CD4-positive, alpha-beta T cell treated with Interferon gamma for 1 hour (primary cell): ENCODE measurements around the gene MZB1.
A peak's percentile ranks its signal among the peaks of the same experiment; 100 is the strongest.
"Not testable (repeated sequence)": the region's sequence is repeated elsewhere in the genome, so short reads cannot be mapped to it uniquely, and the experiment has no call there.

ENCODE experiments used
- DNase-seq: peaks from one replicate; pipeline ENCODE4 v3.0.0-alpha.2; 2020

MZB1 gene

GRCh38 chr5:139371482-139372435 lies 18.0 kb downstream of the MZB1 start:
- DNase-seq: no peak

- DNase-seq: no peak
Observed at GRCh38 chr5:139369181-139369580, 20.5 kb downstream of the MZB1 start.

GRCh38 chr5:139368613-139369012 lies 21.1 kb downstream of the MZB1 start:
- DNase-seq: no peak

- no peak for DNase-seq
Observed at GRCh38 chr5:139364466-139364865, 25.2 kb downstream of the MZB1 start.

- DNase-seq: no peak
Observed at GRCh38 chr5:139363937-139364336, 25.8 kb downstream of the MZB1 start.

GRCh38 chr5:139361835-139362429 lies 27.8 kb downstream of the MZB1 start:
- DNase-seq: no peak

GRCh38 chr5:139360384-139360783 lies 29.3 kb downstream of the MZB1 start:
- no peak for DNase-seq

GRCh38 chr5:139358064-139358463 lies 31.6 kb downstream of the MZB1 start:
- DNase-seq: no peak

- DNase-seq: not testable (repeated sequence)
Observed at GRCh38 chr5:139355900-139356299, 33.8 kb downstream of the MZB1 start.

GRCh38 chr5:139354186-139354585 lies 35.5 kb downstream of the MZB1 start:
- DNase-seq: no peak

- not testable (repeated sequence) for DNase-seq
Observed at GRCh38 chr5:139347863-139348262, 41.9 kb downstream of the MZB1 start.

- DNase-seq: not testable (repeated sequence)
Observed at GRCh38 chr5:139345442-139345841, 44.3 kb downstream of the MZB1 start.

- no peak for DNase-seq
Observed at GRCh38 chr5:139344177-139344576, 45.5 kb downstream of the MZB1 start.

- DNase-seq: no peak
Observed at GRCh38 chr5:139343476-139343875, 46.2 kb downstream of the MZB1 start.

- DNase-seq: no peak
Observed at GRCh38 chr5:139342423-139342723, 47.3 kb downstream of the MZB1 start.

- peak; percentile 97 for DNase-seq
Observed at GRCh38 chr5:139341689-139342422, 47.9 kb downstream of the MZB1 start, which contains the start of gene PAIP2. Gene PAIP2, plus strand, starts transcription at chr5:139341854. Its CDS starts 21,931 bp downstream, at chr5:139363785.

- DNase-seq: no peak
Observed at GRCh38 chr5:139341187-139341688, 48.5 kb downstream of the MZB1 start.

- DNase-seq: no peak
Observed at GRCh38 chr5:139340051-139340450, 49.7 kb downstream of the MZB1 start.
